Stimulated activated CD8-positive, alpha-beta memory T cell treated with anti-CD3 and anti-CD28 coated beads, Interleukin-15, amount 100 ng/mL, for 48 hours (primary cell): ENCODE data around the gene MAP3K12.
"Not testable (repeated sequence)": the region's sequence is repeated elsewhere in the genome, so short reads cannot be mapped to it uniquely, and the experiment has no call there.

ENCODE experiments used
- DNase-seq, 2 donors: peaks; one replicate each; pipeline ENCODE4 v3.0.0-alpha.2; 2020; ENCODE audit warnings: low read depth in 2 of 2

MAP3K12 gene

GRCh38 chr12:53499266-53500141, at the start of gene MAP3K12:
MAP3K12 (minus strand) TSS chr12:53499458; CDS start chr12:53487391, 12,067 bp downstream.
- DNase-seq, result peak; percentile 42 to 49

- not testable (repeated sequence) for DNase-seq
Measured at GRCh38 chr12:53548354-53548753, 49.1 kb upstream of the MAP3K12 start.

- DNase-seq, result peak; percentile 23 to 26
Measured at GRCh38 chr12:53543539-53543938, 44.3 kb upstream of the MAP3K12 start.

GRCh38 chr12:53539526-53539925, 40.3 kb upstream of the MAP3K12 start:
- no peak for DNase-seq

- no peak for DNase-seq
Measured at GRCh38 chr12:53538209-53538689, 39.0 kb upstream of the MAP3K12 start.

- no peak for DNase-seq
Measured at GRCh38 chr12:53536962-53537361, 37.7 kb upstream of the MAP3K12 start.

- no peak for DNase-seq
Measured at GRCh38 chr12:53533471-53533870, 34.2 kb upstream of the MAP3K12 start.

GRCh38 chr12:53532524-53533445, 33.5 kb upstream of the MAP3K12 start:
- DNase-seq, result no peak

- no peak for DNase-seq
Measured at GRCh38 chr12:53532021-53532420, 32.8 kb upstream of the MAP3K12 start.

GRCh38 chr12:53530920-53531319, 31.7 kb upstream of the MAP3K12 start:
- DNase-seq, result no peak

GRCh38 chr12:53530061-53530460, 30.8 kb upstream of the MAP3K12 start:
- no peak for DNase-seq

- DNase-seq, result no peak
Measured at GRCh38 chr12:53524476-53524875, 25.2 kb upstream of the MAP3K12 start.

- DNase-seq, result no peak
Measured at GRCh38 chr12:53523131-53523530, 23.9 kb upstream of the MAP3K12 start.

- no peak for DNase-seq
Measured at GRCh38 chr12:53518381-53518780, 19.1 kb upstream of the MAP3K12 start.

GRCh38 chr12:53516758-53517455, 17.6 kb upstream of the MAP3K12 start:
- DNase-seq, result no peak

GRCh38 chr12:53515291-53515680, 16.0 kb upstream of the MAP3K12 start:
- DNase-seq, result no peak

- no peak for DNase-seq
Measured at GRCh38 chr12:53514628-53515290, 15.5 kb upstream of the MAP3K12 start.

- no peak for DNase-seq
Measured at GRCh38 chr12:53513712-53514410, 14.6 kb upstream of the MAP3K12 start.

GRCh38 chr12:53510181-53510812, 11.0 kb upstream of the MAP3K12 start:
- DNase-seq, result no peak

- peak; percentile 63 to 69 for DNase-seq
Measured at GRCh38 chr12:53508534-53509170, 9.4 kb upstream of the MAP3K12 start.
